Skin of body (tissue), 2 donors: ENCODE results near the gene MARS1. TPM values are rescaled to one million over a fixed set of nuclear protein-coding genes. Genes with fewer than 3 reads are reported as not detected.

Experiments
- DNase-seq: peaks from one replicate; lab custom pipeline; 2025; lab: John Stamatoyannopoulos, UW
- total RNA-seq: library from RNA; depleted of rRNA; stranded (reverse); fragments of >200 nt; gene quantifications from one replicate; pipeline ENCODE4 v1.2.3, GENCODE V29; 2014

MARS1 gene
- total RNA-seq, 1 donor from 2014 or later = 51.8 TPM

DNA sequence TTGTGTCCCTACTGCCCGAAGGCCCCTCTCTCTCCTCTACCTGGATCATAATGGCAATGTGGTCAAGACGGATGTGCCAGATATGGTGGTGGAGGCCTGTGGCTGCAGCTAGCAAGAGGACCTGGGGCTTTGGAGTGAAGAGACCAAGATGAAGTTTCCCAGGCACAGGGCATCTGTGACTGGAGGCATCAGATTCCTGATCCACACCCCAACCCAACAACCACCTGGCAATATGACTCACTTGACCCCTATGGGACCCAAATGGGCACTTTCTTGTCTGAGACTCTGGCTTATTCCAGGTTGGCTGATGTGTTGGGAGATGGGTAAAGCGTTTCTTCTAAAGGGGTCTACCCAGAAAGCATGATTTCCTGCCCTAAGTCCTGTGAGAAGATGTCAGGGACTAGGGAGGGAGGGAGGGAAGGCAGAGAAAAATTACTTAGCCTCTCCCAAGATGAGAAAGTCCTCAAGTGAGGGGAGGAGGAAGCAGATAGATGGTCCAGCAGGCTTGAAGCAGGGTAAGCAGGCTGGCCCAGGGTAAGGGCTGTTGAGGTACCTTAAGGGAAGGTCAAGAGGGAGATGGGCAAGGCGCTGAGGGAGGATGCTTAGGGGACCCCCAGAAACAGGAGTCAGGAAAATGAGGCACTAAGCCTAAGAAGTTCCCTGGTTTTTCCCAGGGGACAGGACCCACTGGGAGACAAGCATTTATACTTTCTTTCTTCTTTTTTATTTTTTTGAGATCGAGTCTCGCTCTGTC, 31.0 kb upstream of the MARS1 start:
- no peak for DNase-seq

DNA sequence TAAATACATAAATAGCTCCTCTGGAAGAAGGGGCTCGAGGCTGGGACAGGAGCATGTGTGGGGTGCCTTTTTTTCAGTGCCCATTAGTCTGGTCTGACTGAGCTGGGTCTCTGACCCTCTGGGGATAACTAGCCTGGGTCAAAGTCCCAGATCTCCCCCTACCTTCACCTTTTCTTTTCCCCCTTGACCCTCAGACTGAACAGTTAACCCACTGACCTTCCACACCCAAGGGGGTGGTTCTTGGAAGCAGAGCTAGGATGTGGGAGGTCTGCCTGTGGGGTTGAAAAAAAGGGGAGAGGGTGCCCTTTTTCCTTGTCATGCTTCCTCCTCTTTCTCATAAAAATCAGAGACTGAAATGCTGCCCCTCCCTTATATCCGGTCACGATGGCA, 29.2 kb upstream of the MARS1 start:
- DNase-seq = no peak

DNA sequence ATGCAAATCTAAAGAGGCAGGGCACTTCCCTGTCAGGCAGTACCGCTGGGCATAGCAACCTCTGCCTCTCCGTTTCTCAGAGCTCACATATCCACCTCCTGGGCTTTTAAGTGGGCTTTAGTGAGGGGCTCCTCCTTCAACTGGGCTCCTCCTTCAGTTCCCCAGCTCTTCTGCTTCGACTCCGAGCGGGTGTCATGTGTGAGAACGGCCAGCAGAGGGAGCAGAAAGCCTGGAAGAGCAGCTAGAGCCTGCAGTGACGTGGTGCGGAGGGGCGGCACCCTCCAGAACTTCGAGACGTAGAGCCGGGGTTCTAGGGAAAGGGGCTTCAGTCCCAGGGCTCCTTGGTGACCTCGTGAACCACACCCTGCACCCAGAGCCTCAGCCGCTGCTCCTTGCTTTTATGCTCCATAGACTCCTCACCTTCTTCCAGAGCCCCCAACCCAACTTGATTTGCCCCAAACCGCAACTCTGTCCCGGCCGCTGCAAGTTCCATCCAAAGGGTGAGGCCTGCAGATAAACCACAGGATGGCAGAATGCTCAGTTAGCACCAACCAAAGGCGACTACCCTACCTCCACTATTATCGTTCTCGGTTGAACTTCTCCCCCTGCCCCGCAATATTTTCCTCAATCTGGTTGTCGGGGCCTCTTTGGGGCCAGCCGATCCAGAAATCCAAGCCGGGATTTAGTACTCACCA, 28.7 kb upstream of the MARS1 start:
- peak; percentile 95 for DNase-seq

DNA sequence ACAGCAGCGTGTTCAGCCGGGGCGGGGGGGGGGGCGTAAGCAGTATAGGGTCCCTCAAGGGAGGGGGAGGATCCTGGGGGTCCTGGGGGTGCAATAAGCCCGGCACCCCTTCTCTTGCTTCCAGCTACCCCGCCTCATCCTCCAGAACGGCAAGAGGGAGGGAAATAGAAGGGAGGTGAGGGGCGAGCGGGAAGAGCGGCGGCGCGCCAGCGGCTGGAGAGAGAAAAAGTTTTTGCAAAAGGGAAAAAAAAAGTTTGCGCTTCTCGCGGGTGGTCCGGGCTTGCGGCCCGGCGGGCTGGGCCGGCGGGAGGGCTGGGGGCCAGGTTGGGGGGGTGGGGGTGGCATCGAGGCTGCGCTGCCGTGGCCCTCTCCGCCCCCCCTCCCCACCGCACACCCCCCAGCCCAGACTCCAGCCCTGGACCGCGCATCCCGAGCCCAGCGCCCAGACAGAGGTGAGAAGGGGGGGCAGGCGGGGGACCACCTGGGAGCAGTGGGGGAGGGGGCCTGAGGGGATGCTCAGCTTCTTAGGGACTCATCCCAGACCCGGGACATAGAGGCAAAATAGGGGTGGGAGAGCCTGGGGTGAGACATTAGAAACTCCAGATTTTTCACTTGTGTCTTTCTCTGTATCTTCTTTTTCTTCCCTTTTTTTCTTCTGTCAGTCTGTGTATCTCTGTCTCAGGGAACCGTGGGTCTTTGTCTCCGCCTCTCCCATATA, 28.0 kb upstream of the MARS1 start, which contains the start of gene GLI1:
GLI1 (plus strand) TSS at position 36 of the 718 bp plus-strand sequence. CDS start 3,907 bp downstream, outside the sequence.
- peak; percentile 77 for DNase-seq

DNA sequence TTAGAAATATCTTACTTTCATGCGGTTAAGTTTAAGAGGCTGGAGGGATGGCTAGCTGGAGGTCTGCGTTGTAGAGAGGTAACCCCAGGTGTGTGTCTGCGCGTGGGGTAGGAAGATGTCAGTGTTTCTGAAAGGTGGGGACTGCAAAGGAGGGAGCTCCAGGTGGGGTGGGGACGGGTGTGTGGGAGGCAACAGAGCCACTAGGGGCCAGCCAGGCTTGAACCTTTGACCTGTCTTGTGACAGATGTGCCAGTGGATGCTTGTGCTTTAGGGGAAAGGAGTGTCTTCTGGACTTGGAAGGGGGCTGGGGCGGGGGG, 27.4 kb upstream of the MARS1 start:
- DNase-seq = no peak

DNA sequence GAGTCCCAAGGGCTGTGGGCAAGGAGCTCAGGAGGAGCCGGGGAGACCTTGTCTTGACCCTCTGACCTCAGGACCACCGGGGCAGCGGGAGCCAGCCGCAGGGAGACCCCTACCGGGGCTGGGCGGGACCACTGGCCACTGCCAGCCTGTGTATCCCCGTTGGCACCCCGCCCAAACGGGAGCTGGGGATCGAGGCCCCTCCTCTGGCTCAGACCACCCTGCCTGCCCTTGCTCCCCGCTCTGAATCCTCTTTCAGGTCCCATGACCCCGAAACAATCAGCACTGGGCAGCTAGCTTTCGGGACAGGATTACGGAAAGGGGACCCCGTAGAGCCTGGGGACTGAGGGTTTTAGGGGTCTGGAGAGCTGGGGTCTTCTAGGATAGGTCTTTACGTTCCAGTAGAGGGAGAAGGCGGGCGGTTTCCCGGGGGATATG, 27.0 kb upstream of the MARS1 start:
- peak; percentile 38 for DNase-seq

DNA sequence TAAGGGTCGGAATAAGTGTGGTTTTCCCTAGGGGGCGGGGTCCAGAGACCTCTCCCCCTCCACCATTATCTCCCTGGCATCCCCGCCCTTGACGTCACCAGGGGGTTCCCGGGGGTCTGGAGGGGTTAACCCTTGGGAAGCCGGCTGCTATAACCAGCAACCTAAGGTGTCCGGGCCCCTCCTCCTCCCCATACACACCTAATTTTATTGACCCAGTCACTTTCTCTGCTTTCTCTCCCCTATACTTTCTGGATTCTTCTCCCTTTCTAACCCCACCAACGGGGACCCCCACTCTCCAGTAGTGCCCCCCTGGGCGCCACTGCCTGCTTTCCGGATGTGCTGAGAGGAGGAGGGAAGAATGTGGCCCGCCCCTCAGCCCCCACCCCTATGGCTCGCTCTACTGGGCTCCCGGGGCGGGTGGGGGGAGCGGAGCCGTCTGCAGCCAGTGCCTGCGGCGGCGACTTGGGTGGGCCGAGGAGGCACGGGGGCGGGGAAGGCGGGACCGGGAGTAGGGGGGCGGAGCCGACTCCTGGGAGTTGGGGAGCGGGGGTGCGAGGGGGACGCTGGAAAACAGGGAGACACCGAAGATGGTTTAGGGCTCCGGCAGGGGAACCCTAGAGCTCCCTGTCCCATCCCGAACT, 26.5 kb upstream of the MARS1 start:
- peak; percentile 85 for DNase-seq

DNA sequence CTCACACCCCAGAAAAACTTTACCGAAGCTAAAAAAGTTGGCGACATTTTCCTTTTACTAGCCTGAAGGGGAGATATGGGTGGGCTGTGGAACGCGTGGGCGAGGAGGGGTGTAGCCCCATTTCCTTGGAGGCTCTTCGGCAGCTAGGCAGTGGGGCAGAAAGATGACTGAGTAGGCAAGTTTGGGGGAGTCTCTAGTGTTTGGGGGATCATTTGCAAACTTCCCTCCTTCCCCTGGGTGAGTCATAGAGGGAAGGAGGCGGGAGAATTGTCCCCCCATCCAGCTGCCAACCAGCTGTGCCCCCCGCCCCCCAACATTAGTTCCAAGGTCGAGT, 26.0 kb upstream of the MARS1 start:
- DNase-seq = peak; percentile 80

DNA sequence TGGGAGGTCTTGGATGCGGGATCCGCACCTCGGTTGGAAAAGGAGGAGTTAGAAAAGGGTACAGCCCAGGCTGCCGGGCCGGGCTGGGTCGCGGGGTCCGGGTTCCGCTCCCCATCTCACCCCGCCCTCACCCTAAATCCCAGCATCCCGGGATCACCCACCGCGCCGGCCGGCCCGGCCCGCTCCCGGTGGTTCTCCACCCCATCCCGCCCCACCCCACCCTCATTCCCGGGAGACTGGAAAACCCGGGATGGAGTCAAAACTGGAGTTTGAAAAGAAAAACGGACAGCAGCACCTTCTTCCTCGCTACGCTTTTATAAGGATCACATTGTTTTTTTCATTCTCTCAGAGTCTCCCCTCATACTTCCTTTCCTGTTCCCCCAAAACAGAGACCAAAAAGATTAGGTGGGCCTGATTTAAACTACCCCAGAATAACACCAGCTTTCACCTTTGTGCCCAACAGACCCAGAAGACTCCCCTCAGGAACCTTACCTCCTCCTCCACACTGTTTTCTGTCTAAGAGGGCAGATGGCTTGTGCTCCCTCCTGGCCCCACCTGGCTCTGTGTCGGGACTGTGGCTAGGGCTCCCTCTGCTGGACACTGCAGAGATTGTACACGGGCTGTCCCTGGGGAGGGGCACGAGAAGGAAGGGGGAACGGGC, 25.5 kb upstream of the MARS1 start:
- peak; percentile 85 for DNase-seq

DNA sequence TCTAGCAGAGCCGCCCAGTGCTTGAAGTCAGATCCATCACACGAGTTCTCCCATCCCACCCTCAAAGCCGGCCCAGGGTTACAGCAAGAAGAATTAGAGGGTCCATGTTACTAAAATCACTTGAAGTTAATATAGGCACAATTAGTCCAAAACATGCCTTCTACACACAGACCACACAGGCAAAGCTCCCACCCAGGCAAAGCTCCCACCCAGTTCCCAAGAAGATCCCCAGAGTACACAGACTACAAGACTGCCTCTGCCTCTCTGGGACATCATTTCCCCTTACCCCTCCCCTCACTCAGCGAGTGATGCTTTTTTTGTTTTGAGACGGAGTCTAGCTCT, 25.0 kb upstream of the MARS1 start:
- no peak for DNase-seq

DNA sequence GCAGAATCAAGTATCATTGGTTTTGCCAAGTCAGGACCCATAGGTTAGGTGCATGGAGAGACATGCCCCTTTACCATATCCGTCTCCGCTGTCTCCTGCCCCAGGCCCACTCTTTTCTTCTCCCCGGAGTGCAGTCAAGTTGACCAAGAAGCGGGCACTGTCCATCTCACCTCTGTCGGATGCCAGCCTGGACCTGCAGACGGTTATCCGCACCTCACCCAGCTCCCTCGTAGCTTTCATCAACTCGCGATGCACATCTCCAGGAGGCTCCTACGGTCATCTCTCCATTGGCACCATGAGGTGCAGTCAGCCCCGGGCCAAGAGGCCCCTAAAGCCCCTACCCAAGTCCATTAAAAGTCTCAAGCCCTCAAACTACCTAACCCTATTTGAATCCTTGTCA, 23.3 kb upstream of the MARS1 start:
- no peak for DNase-seq

DNA sequence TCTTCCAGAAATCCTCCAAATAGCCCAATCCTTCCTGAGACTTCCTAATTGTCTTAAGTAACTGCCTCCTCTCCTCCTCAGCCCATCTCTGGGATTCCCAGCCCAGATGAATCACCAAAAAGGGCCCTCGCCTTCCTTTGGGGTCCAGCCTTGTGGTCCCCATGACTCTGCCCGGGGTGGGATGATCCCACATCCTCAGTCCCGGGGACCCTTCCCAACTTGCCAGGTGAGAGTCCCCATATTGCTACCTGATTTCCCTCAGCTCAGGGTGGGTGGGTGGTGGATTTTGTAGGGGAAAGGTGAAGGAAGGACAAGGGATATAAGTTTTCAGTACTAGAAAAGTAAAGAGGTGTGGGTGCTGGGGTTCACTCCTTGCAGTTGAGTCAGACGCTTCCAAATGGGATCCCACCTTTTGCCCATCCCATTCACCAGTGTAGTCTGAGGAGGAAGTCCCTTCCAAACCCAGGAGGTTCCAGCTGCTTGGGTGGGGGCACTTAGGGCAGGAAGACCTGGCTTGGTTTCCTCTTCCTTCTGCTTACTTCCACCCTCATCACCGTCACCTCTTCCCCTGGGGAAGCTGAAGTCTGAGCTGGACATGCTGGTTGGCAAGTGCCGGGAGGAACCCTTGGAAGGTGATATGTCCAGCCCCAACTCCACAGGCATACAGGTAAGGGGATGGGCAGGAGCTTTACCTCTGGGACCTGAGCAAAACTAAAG, 22.7 kb upstream of the MARS1 start:
- DNase-seq = no peak

DNA sequence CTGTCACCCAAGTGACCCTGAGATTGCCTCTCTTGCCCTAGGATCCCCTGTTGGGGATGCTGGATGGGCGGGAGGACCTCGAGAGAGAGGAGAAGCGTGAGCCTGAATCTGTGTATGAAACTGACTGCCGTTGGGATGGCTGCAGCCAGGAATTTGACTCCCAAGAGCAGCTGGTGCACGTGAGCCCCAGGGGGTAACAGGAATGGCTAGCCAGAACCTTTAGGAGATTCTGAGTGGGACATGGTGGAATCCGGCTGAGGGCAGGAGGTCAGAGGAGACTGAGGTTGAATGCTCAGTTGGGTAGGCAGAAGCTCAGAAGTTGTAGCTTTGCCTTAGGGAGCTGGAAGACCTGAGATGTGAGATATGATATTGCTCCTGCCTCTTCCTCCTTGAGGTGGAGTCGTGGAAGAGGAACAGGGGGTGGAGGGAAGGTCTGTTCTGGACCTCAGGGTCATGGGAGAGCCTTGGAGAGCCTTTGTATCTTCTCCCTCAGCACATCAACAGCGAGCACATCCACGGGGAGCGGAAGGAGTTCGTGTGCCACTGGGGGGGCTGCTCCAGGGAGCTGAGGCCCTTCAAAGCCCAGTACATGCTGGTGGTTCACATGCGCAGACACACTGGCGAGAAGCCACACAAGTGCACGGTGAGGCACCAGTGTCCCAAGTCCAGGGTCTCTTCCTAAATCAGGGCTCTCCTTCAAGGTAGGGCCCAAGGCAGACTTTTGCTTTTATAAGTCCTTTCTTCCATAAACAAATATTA, 21.9 kb upstream of the MARS1 start:
- no peak for DNase-seq

DNA sequence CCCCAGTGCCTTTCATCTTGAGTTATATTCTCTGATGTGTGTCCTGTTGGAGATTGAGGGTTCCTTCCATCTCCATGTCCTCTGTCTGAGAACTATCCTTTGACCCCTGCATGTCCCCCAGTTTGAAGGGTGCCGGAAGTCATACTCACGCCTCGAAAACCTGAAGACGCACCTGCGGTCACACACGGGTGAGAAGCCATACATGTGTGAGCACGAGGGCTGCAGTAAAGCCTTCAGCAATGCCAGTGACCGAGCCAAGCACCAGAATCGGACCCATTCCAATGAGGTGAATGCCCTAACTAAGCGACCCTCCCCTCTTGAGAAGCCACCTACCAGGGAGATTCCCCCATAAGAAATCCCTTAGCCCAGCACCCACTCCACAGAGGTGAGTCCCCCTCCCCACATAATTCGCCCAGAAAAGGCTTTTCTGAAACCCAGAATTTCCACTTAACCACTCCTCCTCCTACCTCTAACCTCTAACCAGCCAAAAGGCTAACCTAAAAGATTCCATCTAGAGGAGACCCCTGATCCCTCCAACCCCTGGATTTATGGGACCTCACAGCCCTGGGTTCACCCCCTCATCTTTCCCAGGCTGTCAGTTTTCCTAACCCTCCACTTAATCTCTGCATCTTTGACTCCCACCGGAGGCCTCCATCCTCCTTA, 20.5 kb upstream of the MARS1 start:
- DNase-seq = no peak

DNA sequence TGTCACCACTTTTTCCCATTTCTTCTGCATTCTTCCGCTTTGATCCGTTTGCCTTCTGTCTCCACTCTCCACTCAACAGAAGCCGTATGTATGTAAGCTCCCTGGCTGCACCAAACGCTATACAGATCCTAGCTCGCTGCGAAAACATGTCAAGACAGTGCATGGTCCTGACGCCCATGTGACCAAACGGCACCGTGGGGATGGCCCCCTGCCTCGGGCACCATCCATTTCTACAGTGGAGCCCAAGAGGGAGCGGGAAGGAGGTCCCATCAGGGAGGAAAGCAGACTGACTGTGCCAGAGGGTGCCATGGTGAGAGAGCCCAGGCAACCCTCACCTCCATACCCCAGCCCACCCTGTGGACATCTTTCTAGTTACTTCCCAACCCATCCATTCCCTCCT, 20.0 kb upstream of the MARS1 start:
- no peak for DNase-seq

DNA sequence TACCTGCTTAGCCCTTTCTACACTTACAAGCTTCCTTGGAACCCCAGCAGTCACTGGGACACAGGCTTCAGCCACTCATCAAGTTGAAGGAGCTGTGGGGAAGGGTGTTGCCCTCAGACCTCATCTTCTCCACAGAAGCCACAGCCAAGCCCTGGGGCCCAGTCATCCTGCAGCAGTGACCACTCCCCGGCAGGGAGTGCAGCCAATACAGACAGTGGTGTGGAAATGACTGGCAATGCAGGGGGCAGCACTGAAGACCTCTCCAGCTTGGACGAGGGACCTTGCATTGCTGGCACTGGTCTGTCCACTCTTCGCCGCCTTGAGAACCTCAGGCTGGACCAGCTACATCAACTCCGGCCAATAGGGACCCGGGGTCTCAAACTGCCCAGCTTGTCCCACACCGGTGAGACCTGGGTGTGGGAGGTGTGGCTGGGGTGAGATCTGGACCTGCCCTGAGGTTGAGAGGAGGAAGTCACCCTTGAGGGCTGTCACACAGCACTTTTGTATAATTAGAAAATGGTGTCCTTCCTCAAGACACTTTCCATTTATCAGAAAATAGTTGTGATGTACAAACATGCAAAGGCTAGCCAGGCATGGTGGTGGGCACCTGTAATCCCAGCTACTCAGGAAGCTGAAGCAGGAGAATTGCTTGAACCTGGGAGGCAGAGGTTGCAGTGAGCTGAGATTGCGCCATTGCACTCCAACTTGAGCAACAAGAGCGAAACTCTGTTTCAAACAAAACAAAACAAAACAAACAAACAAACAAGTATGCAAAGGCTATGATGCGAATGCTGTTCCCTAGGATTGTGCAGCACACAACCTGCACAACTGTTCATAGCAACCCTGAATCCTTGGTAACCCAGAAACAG, 18.3 kb upstream of the MARS1 start:
- DNase-seq = no peak

DNA sequence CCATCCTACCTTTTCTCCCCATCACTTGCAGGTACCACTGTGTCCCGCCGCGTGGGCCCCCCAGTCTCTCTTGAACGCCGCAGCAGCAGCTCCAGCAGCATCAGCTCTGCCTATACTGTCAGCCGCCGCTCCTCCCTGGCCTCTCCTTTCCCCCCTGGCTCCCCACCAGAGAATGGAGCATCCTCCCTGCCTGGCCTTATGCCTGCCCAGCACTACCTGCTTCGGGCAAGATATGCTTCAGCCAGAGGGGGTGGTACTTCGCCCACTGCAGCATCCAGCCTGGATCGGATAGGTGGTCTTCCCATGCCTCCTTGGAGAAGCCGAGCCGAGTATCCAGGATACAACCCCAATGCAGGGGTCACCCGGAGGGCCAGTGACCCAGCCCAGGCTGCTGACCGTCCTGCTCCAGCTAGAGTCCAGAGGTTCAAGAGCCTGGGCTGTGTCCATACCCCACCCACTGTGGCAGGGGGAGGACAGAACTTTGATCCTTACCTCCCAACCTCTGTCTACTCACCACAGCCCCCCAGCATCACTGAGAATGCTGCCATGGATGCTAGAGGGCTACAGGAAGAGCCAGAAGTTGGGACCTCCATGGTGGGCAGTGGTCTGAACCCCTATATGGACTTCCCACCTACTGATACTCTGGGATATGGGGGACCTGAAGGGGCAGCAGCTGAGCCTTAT, 17.4 kb upstream of the MARS1 start:
- DNase-seq = no peak

DNA sequence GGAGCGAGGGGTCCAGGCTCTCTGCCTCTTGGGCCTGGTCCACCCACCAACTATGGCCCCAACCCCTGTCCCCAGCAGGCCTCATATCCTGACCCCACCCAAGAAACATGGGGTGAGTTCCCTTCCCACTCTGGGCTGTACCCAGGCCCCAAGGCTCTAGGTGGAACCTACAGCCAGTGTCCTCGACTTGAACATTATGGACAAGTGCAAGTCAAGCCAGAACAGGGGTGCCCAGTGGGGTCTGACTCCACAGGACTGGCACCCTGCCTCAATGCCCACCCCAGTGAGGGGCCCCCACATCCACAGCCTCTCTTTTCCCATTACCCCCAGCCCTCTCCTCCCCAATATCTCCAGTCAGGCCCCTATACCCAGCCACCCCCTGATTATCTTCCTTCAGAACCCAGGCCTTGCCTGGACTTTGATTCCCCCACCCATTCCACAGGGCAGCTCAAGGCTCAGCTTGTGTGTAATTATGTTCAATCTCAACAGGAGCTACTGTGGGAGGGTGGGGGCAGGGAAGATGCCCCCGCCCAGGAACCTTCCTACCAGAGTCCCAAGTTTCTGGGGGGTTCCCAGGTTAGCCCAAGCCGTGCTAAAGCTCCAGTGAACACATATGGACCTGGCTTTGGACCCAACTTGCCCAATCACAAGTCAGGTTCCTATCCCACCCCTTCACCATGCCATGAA, 16.8 kb upstream of the MARS1 start:
- DNase-seq = no peak
